SK-N-SH treated with all-trans-retinoic acid at 6 μM for 48 hours (cell line): ENCODE data around the gene PHGDH.

Experiments used
- ATAC-seq: fragments of 200-7000 bp; cut with Tn5 transposase; 3 replicates; pipeline ENCODE4 v1.9.1; 2020; ENCODE audit warnings: mild to moderate bottlenecking, moderate library complexity
- ARNTL ChIP-seq: fragments of 450-650 bp; formaldehyde crosslinking; IDR thresholded peaks from 2 replicates; pipeline ENCODE4 v1.5.0; 2020; ENCODE audit warnings: low read depth, mild to moderate bottlenecking, moderate library complexity, borderline replicate concordance
- BACH2 ChIP-seq: fragments of 250-450 bp; sonication (Bioruptor Pico); IDR thresholded peaks from 2 replicates; pipeline ENCODE4 v1.9.0; 2021; ENCODE audit warnings: mild to moderate bottlenecking, borderline replicate concordance
- CREB5 ChIP-seq: fragments of 250-450 bp; sonication (Bioruptor Pico); IDR thresholded peaks from 2 replicates; pipeline ENCODE4 v1.5.1; 2020; ENCODE audit warnings: low read depth, mild to moderate bottlenecking, moderate library complexity
- CSDC2 ChIP-seq: fragments of 250-450 bp; sonication (Bioruptor Pico); IDR thresholded peaks from 2 replicates; pipeline ENCODE4 v1.5.0; 2020; ENCODE audit warnings: mild to moderate bottlenecking, moderate library complexity
- CSRNP3 ChIP-seq: fragments of 250-450 bp; sonication (Bioruptor Pico); IDR thresholded peaks from 2 replicates; pipeline ENCODE4 v1.5.1; 2021; ENCODE audit warnings: mild to moderate bottlenecking, moderate library complexity
- ESRRG ChIP-seq: fragments of 250-450 bp; sonication (Bioruptor Pico); IDR thresholded peaks from 2 replicates; pipeline ENCODE4 v1.6.1; 2021; ENCODE audit warnings: mild to moderate bottlenecking
- GLIS3 ChIP-seq: fragments of 250-450 bp; sonication (Bioruptor Pico); IDR thresholded peaks from 2 replicates; pipeline ENCODE4 v1.5.0; 2020; ENCODE audit warnings: mild to moderate bottlenecking, moderate library complexity
- ISL1 ChIP-seq: fragments of 250-450 bp; sonication (Bioruptor Pico); IDR thresholded peaks from 2 replicates; pipeline ENCODE4 v2.1.2; 2022; ENCODE audit warnings: mild to moderate bottlenecking, moderate library complexity
- OSR1 ChIP-seq: fragments of 250-450 bp; sonication (Bioruptor Pico); IDR thresholded peaks from 2 replicates; pipeline ENCODE4 v1.8.0; 2022; ENCODE audit warnings: moderate library complexity, mild to moderate bottlenecking, inconsistent platforms
- PPARA ChIP-seq: fragments of 250-450 bp; sonication (Bioruptor Pico); IDR thresholded peaks from 2 replicates; pipeline ENCODE4 v1.5.0; 2020; ENCODE audit warnings: mild to moderate bottlenecking, borderline replicate concordance
- RARB ChIP-seq: fragments of 250-450 bp; sonication (Bioruptor Pico); IDR thresholded peaks from 2 replicates; pipeline ENCODE4 v1.8.0; 2021; ENCODE audit warnings: mild to moderate bottlenecking, moderate library complexity
- SNAI2 ChIP-seq: fragments of 250-450 bp; sonication (Bioruptor Pico); IDR thresholded peaks from 2 replicates; pipeline ENCODE4 v1.5.0; 2020; ENCODE audit warnings: mild to moderate bottlenecking, moderate library complexity
- TCF4 ChIP-seq: fragments of 250-450 bp; sonication (Bioruptor Pico); IDR thresholded peaks from 2 replicates; pipeline ENCODE4 v1.8.0; 2021; ENCODE audit warnings: mild to moderate bottlenecking, moderate library complexity, borderline replicate concordance
- TOX ChIP-seq: fragments of 250-450 bp; sonication (Bioruptor Pico); IDR thresholded peaks from 2 replicates; pipeline ENCODE4 v1.8.0; 2021; ENCODE audit warnings: mild to moderate bottlenecking, moderate library complexity, borderline replicate concordance
- TSHZ2 ChIP-seq: fragments of 250-450 bp; sonication (Bioruptor Pico); IDR thresholded peaks from 2 replicates; pipeline ENCODE4 v1.5.0; 2020; ENCODE audit warnings: mild to moderate bottlenecking, moderate library complexity
- ZFP3 ChIP-seq: fragments of 250-450 bp; sonication (Bioruptor Pico); IDR thresholded peaks from 2 replicates; pipeline ENCODE4 v1.5.0; 2020; ENCODE audit warnings: mild to moderate bottlenecking, moderate library complexity
- ZFP30 ChIP-seq: fragments of 450-650 bp; formaldehyde crosslinking; IDR thresholded peaks from 2 replicates; pipeline ENCODE4 v1.5.0; 2022; ENCODE audit warnings: mild to moderate bottlenecking, moderate library complexity
- ZNF70 ChIP-seq: fragments of 450-650 bp; formaldehyde crosslinking; IDR thresholded peaks from 2 replicates; pipeline ENCODE4 v1.5.0; 2020; ENCODE audit warnings: mild to moderate bottlenecking, moderate library complexity
- ZNF8 ChIP-seq: fragments of 450-650 bp; formaldehyde crosslinking; IDR thresholded peaks from 2 replicates; pipeline ENCODE4 v1.5.0; 2020; ENCODE audit warnings: mild to moderate bottlenecking, moderate library complexity
- TF ChIP-seq, protein P1 (sequence below): fragments of 250-450 bp; sonication (Bioruptor Pico); IDR thresholded peaks from 2 replicates; pipeline ENCODE4 v1.8.0; 2021; ENCODE audit warnings: low read depth, mild to moderate bottlenecking, moderate library complexity, borderline replicate concordance

PHGDH gene

GRCh38 chr1:119743776-119744597, 32.3 kb downstream of the PHGDH start:
- no peak for TF ChIP-seq CREB5
- TF ChIP-seq TSHZ2 (CRISPR knock-in tag): peak; percentile 15; the same call in 1 of the 2 replicates
- no peak for TF ChIP-seq ZNF70 (CRISPR knock-in tag)
- ATAC-seq: peak; percentile 84

GRCh38 chr1:119744598-119744942, 32.8 kb downstream of the PHGDH start:
- ATAC-seq: no peak
- TF ChIP-seq ZNF8: no peak
- TF ChIP-seq GLIS3 (CRISPR knock-in tag): no peak
- TF ChIP-seq TOX: no peak
- TF ChIP-seq CSRNP3 (CRISPR knock-in tag): no peak
- TF ChIP-seq CSDC2 (CRISPR knock-in tag): no peak
- TF ChIP-seq BACH2 (CRISPR knock-in tag): no peak
- no peak for TF ChIP-seq ESRRG (CRISPR knock-in tag)
- no peak for TF ChIP-seq PPARA (CRISPR knock-in tag)

- no peak for ATAC-seq
- no peak for TF ChIP-seq RARB (CRISPR knock-in tag)
- TF ChIP-seq, protein P1, sequence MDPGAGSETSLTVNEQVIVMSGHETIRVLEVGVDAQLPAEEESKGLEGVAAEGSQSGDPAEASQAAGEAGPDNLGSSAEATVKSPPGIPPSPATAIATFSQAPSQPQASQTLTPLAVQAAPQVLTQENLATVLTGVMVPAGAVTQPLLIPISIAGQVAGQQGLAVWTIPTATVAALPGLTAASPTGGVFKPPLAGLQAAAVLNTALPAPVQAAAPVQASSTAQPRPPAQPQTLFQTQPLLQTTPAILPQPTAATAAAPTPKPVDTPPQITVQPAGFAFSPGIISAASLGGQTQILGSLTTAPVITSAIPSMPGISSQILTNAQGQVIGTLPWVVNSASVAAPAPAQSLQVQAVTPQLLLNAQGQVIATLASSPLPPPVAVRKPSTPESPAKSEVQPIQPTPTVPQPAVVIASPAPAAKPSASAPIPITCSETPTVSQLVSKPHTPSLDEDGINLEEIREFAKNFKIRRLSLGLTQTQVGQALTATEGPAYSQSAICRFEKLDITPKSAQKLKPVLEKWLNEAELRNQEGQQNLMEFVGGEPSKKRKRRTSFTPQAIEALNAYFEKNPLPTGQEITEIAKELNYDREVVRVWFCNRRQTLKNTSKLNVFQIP: no peak
- no peak for TF ChIP-seq ZFP30 (CRISPR knock-in tag)
- TF ChIP-seq PPARA (CRISPR knock-in tag): no peak
- TF ChIP-seq GLIS3 (CRISPR knock-in tag): no peak
- no peak for TF ChIP-seq ZNF8
- no peak for TF ChIP-seq CSRNP3 (CRISPR knock-in tag)
- TF ChIP-seq ZNF70 (CRISPR knock-in tag): no peak
- no peak for TF ChIP-seq BACH2 (CRISPR knock-in tag)
- no peak for TF ChIP-seq CSDC2 (CRISPR knock-in tag)
- TF ChIP-seq SNAI2 (CRISPR knock-in tag): no peak
- TF ChIP-seq ISL1: no peak
- TF ChIP-seq TSHZ2 (CRISPR knock-in tag): no peak
- no peak for TF ChIP-seq CREB5
- no peak for TF ChIP-seq ZFP3 (CRISPR knock-in tag)
- TF ChIP-seq ARNTL (CRISPR knock-in tag): no peak
- no peak for TF ChIP-seq TCF4 (CRISPR knock-in tag)
- TF ChIP-seq OSR1 (CRISPR knock-in tag): no peak
- TF ChIP-seq, all 23 proteins: peak for 0
These were observed 33.3 kb downstream of the PHGDH start for GRCh38 chr1:119745034-119745433.
